Activated CD8-positive, alpha-beta memory T cell treated with anti-CD3 and anti-CD28 coated beads, Interleukin-2, amount 10 ng/mL, durations not matched to agents 7 days and 5 days (primary cell): ENCODE results near the gene MICAL2. TPM values are rescaled to one million over a fixed set of nuclear protein-coding genes. Genes with fewer than 3 reads are reported as not detected.
A peak's percentile ranks its signal among the peaks of the same experiment; 100 is the strongest.

ENCODE experiments used
- ATAC-seq: fragments of 150-1000 bp; cut with Tn5 transposase; one replicate; pipeline ENCODE4 v1.10.0; 2021; ENCODE audit warnings: moderate library complexity
- CTCF ChIA-PET: fragments of 350-600 bp; sonication (Branson Sonifier 250); formaldehyde crosslinking; loops from one replicate; lab custom pipeline; 2021; ENCODE audit warnings: antibody characterized with exemption; lab: Charles Lee
- DNase-seq: peaks from one replicate; pipeline ENCODE4 v3.0.0-alpha.2; 2020
- H3K27ac Mint-ChIP-seq: one replicate; pipeline ENCODE4 v1.8.0; 2021; ENCODE audit warnings: mild to moderate bottlenecking, mixed read lengths
- H3K27me3 Mint-ChIP-seq: one replicate; pipeline ENCODE4 v1.8.0; 2021; ENCODE audit warnings: mixed read lengths
- H3K36me3 Mint-ChIP-seq: one replicate; pipeline ENCODE4 v1.8.0; 2021; ENCODE audit warnings: mild to moderate bottlenecking, mixed read lengths
- H3K4me1 Mint-ChIP-seq: one replicate; pipeline ENCODE4 v1.8.0; 2021; ENCODE audit warnings: mixed read lengths
- H3K4me3 Mint-ChIP-seq: one replicate; pipeline ENCODE4 v1.8.0; 2021; ENCODE audit warnings: mild to moderate bottlenecking, moderate library complexity, mixed read lengths
- H3K9me3 Mint-ChIP-seq: one replicate; pipeline ENCODE4 v1.8.0; 2022; ENCODE audit warnings: low read depth, mixed read lengths
- total RNA-seq, 2 experiments: library from RNA; stranded (reverse); gene quantifications; one replicate each; pipeline ENCODE4 v1.2.3, GENCODE V29; 2021

The MICAL2 gene
- total RNA-seq, 2 experiments from 2014 or later = 120 to 168 TPM

DNA sequence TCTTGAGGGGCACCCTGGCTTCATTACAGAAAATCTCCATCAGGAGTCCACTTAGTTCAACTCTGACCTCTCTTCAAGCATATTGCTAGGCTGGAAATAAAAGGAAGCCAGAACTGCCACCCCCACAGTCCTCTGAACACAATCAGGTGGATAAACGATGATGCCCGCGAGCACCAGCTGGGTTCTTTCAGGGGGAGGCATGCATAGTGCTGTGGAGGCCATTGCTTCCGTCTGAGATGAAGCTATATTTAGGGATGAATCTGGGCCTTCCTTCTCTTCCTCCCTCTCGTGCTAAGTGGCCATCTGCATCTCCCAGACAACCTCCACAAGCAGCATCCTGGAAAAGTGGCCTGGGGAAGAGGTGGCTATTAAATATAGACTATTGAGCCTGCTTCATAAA, 3.9 kb upstream of the MICAL2 start:
- Mint-ChIP-seq H3K27ac (no peak overlapping the region), H3K36me3 (no peaks in the 10 kb centered on the region), H3K9me3 (no peaks in the 10 kb centered on the region), H3K27me3 (peaks cover 8% of the 10 kb centered on the region), H3K4me1 (peaks cover 38% of the 10 kb centered on the region), H3K4me3 (no peak overlapping the region)
- ATAC-seq = no peak
- CTCF ChIA-PET = interaction anchor here (1.3 kb wide), 1 partner anchor 20 kb away, joined by 3 read pairs; no protein-coding TSS in a partner anchor
- no peak for DNase-seq

DNA sequence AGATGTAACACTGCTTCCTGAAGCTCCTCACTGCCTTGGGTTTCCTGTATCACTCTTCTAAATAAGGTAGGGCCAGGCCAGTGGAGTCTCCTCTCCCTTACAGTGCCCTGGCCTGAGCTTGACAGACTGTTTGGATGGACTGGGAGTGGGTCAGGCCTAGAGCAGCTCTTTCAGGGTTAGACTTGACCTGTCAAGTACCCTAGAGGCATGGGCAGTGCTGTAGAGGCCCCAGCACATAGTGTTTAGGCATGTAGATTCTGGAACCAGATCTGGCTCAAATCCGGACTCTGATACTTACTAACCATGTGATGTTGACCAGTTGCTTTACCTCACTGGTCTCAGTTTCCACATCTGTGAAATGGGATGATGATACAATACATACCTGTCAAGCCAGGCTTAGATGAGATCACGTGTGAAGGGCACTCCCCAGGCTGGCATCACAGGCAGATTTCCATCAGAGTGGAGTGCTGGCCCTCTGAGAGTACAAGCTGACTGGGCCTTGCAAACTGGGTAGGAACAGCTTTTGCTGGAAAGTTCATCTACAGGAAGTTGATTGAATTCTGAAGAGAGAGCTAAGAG, 1.4 kb upstream of the MICAL2 start:
- ATAC-seq = no peak
- Mint-ChIP-seq H3K27me3 (no peaks in the 10 kb centered on the region), H3K36me3 (no peaks in the 10 kb centered on the region), H3K4me1 (peaks cover 50% of the 10 kb centered on the region), H3K27ac (peak overlapping the region; percentile 90), H3K4me3 (peak overlapping the region; percentile 77), H3K9me3 (no peaks in the 10 kb centered on the region)
- no peak for DNase-seq
- CTCF ChIA-PET = interaction anchor here (0.6 to 4.1 kb wide), 11 partner anchors 9 to 180 kb away, joined by 3 to 18 read pairs (median 4); no protein-coding TSS in a partner anchor

DNA sequence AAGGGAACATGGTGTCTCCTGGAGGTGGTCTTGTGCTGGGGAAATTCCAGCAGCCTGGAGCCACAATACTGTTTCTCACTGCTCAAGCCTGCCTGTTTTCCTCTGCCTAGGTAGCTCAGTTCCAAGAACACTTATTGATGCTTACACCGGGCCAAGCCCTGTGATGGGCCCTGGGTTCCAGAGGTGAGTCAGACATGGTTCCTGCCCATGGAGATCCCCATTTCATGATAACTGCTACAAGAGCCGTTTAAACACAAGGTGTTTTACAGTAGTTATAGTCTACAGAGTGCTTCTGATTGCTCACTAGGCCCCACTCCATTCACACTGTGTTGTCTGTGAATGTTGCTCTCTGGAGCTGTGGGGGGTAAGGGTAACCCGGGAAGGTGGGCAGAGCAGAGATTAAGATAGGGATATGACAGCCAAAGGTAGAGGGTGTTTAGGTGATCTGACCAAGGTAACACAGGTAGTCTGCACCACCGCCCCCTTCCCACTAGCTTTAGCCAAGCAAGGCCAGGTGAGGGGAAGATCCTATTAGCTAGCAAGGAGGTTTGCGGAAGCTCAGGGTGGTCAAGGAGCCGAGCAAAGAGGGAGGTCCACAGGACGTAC, 696 bp upstream of the MICAL2 start:
- no peaks in the 10 kb centered on the region for H3K36me3 Mint-ChIP-seq
- peaks cover 48% of the 10 kb centered on the region for H3K4me1 Mint-ChIP-seq
- DNase-seq (peak; percentile 58), ATAC-seq (no peak)
- H3K27ac Mint-ChIP-seq = peak overlapping the region; percentile 90
- peak overlapping the region; percentile 77 for H3K4me3 Mint-ChIP-seq
- H3K9me3 Mint-ChIP-seq = no peaks in the 10 kb centered on the region
- CTCF ChIA-PET = interaction anchor here (0.7 to 4.1 kb wide), 11 partner anchors 10 to 179 kb away, joined by 3 to 18 read pairs (median 4); no protein-coding TSS in a partner anchor
- no peaks in the 10 kb centered on the region for H3K27me3 Mint-ChIP-seq

DNA sequence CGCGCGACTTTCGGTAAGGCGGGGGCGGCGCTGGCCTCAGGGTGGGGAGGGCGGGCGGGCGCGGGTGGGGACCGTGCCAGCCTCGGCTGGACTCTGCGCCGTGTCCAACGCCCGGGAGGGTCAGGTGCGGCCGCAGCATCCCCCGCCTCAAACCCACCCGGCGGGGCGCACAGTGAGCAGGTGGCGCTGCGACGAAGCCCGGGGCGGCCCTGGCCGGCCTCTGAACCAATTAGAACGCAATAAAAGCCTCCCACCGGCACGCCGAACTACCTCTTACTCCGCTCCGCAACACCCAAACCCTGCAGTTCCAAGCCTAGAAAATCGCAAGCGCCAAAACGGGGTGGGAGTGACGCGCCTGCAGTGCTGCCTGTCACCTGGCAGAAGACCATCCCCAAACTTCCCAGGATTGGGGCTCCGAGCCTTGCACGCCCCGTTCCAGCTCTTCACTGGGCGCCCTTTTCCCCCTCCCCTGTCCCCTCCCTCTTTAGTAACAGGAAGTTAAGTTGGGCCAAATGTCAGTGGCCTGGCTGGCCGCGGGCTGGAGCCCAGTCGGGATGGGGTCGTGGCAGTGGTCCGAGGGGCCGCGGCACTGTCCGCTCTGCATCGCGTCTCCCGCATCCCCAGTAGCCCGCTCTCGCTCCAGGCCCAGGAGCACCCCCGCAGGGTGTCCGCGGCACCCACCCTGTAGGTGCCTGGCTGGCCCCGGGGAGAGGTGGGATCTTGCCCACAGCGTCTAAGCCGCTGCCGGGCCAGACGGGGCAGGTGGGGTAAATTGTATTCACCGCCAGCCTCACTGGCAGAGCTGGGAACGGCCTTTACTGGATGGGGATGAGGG, 541 bp downstream of the MICAL2 start:
- ATAC-seq (peak; percentile 59), DNase-seq (peak; percentile 74)
- Mint-ChIP-seq H3K36me3 (peaks cover 4% of the 10 kb centered on the region), H3K4me1 (peaks cover 50% of the 10 kb centered on the region), H3K9me3 (no peaks in the 10 kb centered on the region), H3K27ac (peak overlapping the region; percentile 52), H3K4me3 (peak overlapping the region; percentile 80), H3K27me3 (no peaks in the 10 kb centered on the region)
- CTCF ChIA-PET = interaction anchor here (1.3 to 4.1 kb wide), 2 partner anchors 24 to 49 kb away, joined by 4 to 18 read pairs; no protein-coding TSS in a partner anchor

DNA sequence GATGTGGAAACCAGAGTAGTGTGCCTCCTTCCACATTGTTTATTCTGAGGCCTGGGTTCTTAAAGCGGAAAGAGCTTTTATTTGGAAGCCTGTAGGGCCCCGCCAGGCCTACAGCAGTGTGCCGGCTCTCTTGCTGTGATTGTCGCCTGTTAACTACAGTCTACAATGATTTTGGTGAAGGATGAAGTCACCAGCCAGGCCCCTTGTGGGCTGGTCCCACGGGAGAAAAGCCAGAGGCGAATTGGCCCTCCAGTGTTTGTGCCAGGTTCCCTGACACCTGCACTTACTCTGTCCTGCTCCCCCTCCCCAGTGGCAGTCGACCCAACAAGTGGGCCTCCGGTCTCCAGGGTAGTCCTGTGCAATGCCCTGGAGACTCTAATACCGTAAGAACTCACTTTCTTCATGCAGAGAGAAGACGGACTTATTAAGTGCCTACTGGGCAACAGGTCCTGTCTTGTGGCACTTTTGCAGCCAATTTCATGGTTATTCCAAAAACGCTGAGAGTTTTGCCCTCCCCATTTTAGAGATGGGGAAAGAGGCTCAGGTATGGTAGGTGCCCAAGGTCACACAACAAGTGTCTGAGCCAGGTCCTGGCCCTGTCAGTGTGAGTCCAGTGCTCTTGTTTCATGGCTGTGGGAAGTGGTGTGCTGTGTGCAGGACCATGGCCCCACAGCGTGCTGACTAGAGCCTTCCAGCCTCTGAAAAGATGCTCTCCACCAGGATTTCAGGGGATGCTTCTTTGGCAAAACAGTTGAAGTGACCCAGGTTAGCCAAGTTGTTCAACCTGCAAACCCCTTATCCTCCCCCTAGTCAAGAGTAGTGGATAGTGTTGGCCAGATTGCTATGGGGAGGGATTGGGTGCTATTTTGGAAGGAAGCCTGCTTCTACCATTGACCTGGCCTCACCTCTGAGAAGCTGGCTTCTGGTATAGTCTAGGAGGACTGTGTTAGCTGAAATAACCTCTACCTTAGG, 1.4 kb downstream of the MICAL2 start:
- no peak for ATAC-seq
- no peak for DNase-seq
- H3K27me3 Mint-ChIP-seq = no peaks in the 10 kb centered on the region
- H3K36me3 Mint-ChIP-seq = peaks cover 4% of the 10 kb centered on the region
- CTCF ChIA-PET = interaction anchor here (1.3 kb wide), 1 partner anchor 50 kb away, joined by 4 read pairs; no protein-coding TSS in a partner anchor
- H3K9me3 Mint-ChIP-seq = no peaks in the 10 kb centered on the region
- H3K4me1 Mint-ChIP-seq = peaks cover 54% of the 10 kb centered on the region
- H3K27ac Mint-ChIP-seq = peak overlapping the region; percentile 0
- peak overlapping the region; percentile 80 for H3K4me3 Mint-ChIP-seq

DNA sequence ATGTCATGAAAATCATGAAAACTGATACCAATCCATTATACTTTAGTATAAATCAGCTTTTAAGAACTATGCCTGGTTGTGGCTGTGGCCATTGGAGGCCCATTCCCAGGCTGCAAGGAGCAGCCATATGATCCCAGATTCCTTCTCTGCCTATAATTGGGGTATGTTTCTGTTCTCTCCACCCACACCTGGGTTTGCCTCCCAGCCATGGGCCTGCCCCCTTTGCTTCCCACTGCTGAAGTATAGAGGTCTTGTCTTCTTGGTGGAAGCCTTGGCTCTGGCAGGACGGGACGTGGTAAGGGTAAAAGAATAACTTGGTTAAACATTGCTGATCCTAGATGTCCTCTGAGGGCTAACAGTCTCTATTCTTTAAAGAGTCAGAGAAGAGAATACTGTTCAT, 2.4 kb downstream of the MICAL2 start:
- CTCF ChIA-PET = interaction anchor here (0.7 to 1.6 kb wide), 2 partner anchors 25 to 111 kb away, joined by 3 to 5 read pairs; no protein-coding TSS in a partner anchor
- DNase-seq (no peak), ATAC-seq (no peak)
- Mint-ChIP-seq H3K36me3 (peaks cover 4% of the 10 kb centered on the region), H3K9me3 (no peaks in the 10 kb centered on the region), H3K4me3 (no peak overlapping the region), H3K27me3 (no peaks in the 10 kb centered on the region), H3K27ac (no peak overlapping the region), H3K4me1 (peaks cover 59% of the 10 kb centered on the region)

DNA sequence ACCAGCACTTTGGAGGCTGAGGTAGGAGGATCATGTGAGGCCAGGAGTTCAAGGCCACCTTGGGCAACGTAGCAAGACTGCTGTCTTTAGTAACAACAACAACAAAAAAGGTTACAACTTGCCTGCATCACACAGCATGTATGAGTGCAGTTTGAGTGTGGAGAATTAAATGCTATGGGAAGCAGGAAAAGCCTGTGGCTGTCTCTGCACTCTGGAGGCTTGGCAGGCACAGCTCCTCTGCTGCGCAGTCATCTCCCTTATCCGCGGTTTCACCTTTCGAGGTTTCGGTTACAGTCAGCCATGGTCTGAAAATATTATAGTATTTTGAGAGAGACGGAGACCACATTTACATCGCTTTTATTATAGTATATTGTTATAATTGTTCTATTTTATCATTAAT, 2.9 kb downstream of the MICAL2 start:
- no peak for ATAC-seq
- Mint-ChIP-seq H3K27me3 (no peaks in the 10 kb centered on the region), H3K36me3 (peaks cover 4% of the 10 kb centered on the region), H3K27ac (peak overlapping the region; percentile 14), H3K4me1 (peaks cover 63% of the 10 kb centered on the region), H3K9me3 (no peaks in the 10 kb centered on the region), H3K4me3 (peak overlapping the region; percentile 10)
- DNase-seq = peak; percentile 71
- CTCF ChIA-PET = interaction anchor here (0.7 to 1.6 kb wide), 2 partner anchors 26 to 111 kb away, joined by 3 to 5 read pairs; no protein-coding TSS in a partner anchor

DNA sequence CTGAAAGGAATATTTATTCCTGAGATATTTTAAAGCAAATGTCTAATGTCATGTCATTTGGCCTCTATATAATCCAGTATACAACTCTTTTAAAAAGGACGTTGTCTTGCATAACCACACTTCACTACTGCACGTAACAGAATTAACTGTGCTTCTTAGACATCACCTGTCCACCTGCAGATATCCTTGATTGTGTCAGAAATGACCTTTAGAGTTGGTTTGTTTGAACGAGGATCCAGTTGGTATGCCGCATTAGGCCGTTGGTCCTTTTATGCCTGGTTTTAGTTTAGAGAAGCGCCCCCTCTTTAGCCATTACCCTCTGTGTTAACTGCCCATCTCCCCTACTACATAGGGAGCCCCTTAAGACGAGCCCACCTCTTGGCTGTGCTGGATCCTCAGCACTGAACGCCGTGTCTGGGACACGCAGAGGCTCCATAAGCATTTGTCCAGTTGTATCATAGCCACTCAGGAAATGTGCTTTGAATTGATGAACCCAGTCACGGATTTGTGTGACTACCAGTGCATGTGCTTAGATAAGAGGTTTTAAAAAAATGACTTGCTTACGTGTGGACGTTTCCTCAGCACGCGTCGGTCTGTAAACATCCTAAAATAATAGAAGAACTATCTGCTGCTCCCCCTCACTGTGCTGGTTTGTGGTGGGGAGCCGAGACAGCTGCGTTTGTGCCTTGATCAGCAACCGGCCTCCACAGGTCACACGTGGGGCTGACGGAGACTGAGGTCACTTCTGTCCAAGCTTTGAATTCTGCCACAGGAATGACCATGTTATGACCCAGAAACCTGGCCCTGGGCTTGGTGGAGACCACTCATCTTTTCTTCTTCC, 4.0 kb downstream of the MICAL2 start:
- Mint-ChIP-seq H3K36me3 (peaks cover 4% of the 10 kb centered on the region), H3K9me3 (no peaks in the 10 kb centered on the region), H3K4me3 (no peak overlapping the region), H3K27me3 (no peaks in the 10 kb centered on the region), H3K27ac (no peak overlapping the region), H3K4me1 (peaks cover 58% of the 10 kb centered on the region)
- DNase-seq (no peak), ATAC-seq (no peak)
- CTCF ChIA-PET = interaction anchor here (1.6 kb wide), 1 partner anchor 110 kb away, joined by 5 read pairs; no protein-coding TSS in a partner anchor

DNA sequence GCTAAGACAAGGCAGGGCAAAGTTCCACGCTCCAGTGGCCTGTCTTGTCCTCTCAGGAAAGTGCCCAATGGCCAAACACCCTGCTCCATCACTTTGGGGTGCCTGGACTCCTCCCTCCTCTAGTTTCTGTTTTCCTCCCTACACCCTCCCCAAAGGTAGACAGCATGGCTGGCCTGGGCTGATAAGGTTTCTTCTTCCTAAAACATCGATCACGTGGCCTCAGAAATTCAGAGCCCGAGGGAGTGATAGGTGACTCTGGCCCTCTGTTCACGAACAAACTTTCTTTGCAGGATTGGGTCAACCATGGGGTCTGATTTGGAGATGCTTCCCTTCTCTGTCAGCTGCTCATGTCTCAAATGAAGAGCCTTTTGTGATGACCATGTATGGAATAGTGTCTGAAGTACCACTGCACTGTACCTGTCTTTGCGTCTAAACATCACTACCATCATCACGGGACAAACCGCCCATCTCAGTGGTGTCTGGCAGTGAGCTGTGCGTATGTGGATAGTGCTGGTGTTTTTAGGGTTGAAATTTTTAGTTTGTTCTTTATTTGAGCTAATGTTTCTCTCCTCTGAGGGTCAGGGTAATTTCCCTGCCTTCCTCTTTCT, 6.1 kb downstream of the MICAL2 start:
- no peak overlapping the region for H3K4me3 Mint-ChIP-seq
- DNase-seq = no peak

DNA sequence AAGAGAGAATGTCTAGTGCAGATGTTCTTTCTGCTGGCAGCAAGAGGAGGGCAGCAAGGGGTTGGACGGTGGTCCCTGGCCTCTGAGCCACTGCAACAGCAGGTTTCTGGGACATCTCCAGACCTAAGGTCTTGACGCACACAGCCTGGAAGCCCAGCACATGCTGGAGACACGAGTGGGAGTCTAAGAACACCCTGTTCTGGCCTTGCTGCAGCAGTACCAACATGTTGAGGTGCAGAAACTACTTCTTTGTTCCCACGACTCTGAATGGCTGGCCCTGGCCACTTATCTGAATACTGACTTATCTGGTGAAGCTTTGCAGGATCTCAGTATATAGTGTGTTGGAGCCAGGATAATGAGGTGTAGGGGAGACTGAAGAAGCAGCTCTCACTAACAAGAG, 6.8 kb downstream of the MICAL2 start:
- H3K36me3 Mint-ChIP-seq = peaks cover 5% of the 10 kb centered on the region
- CTCF ChIA-PET = interaction anchor here (1.1 kb wide), 1 partner anchor 10 kb away, joined by 4 read pairs; no protein-coding TSS in a partner anchor
- H3K27ac Mint-ChIP-seq = no peak overlapping the region
- H3K27me3 Mint-ChIP-seq = no peaks in the 10 kb centered on the region
- peaks cover 48% of the 10 kb centered on the region for H3K4me1 Mint-ChIP-seq
- H3K4me3 Mint-ChIP-seq = no peak overlapping the region
- H3K9me3 Mint-ChIP-seq = no peaks in the 10 kb centered on the region
- DNase-seq (no peak), ATAC-seq (no peak)

More for the DNA sequence above, 6.1 kb downstream of the MICAL2 start:
- CTCF ChIA-PET = no interaction called here
- Mint-ChIP-seq H3K27ac (no peak overlapping the region), H3K27me3 (no peaks in the 10 kb centered on the region), H3K9me3 (no peaks in the 10 kb centered on the region), H3K4me1 (peaks cover 51% of the 10 kb centered on the region), H3K36me3 (peaks cover 4% of the 10 kb centered on the region)
- ATAC-seq = no peak

DNA sequence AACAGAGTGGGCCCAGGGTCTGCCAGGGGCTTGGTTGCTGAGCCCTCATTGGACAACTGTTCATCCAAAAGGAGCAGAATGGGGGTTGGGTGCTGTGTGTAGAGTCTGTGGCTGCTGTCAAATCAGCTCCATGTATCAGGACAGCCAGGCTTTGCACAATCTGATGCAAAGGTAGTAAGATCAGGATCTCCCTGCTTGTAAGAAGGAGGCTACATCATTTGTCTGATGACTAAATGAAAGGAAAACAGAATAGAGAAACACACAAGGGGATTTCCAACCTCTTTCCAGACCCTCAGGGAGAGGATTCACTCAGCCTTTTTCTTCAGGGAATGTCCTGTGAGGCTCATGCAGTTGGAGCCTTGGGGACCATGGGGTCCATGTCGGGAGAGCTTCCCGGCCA, 7.2 kb downstream of the MICAL2 start:
- H3K4me1 Mint-ChIP-seq = peaks cover 46% of the 10 kb centered on the region
- H3K4me3 Mint-ChIP-seq = no peak overlapping the region
- H3K27me3 Mint-ChIP-seq = no peaks in the 10 kb centered on the region
- ATAC-seq (no peak), DNase-seq (no peak)
- CTCF ChIA-PET = interaction anchor here (1.1 kb wide), 1 partner anchor 9 kb away, joined by 4 read pairs; no protein-coding TSS in a partner anchor
- no peak overlapping the region for H3K27ac Mint-ChIP-seq
- no peaks in the 10 kb centered on the region for H3K9me3 Mint-ChIP-seq
- H3K36me3 Mint-ChIP-seq = peaks cover 5% of the 10 kb centered on the region
